Measurements from ENCODE around the gene LAMP1.
"Not testable (repeated sequence)": the region's sequence is repeated elsewhere in the genome, so short reads cannot be mapped to it uniquely, and the experiment has no call there.

LAMP1 gene

DNA sequence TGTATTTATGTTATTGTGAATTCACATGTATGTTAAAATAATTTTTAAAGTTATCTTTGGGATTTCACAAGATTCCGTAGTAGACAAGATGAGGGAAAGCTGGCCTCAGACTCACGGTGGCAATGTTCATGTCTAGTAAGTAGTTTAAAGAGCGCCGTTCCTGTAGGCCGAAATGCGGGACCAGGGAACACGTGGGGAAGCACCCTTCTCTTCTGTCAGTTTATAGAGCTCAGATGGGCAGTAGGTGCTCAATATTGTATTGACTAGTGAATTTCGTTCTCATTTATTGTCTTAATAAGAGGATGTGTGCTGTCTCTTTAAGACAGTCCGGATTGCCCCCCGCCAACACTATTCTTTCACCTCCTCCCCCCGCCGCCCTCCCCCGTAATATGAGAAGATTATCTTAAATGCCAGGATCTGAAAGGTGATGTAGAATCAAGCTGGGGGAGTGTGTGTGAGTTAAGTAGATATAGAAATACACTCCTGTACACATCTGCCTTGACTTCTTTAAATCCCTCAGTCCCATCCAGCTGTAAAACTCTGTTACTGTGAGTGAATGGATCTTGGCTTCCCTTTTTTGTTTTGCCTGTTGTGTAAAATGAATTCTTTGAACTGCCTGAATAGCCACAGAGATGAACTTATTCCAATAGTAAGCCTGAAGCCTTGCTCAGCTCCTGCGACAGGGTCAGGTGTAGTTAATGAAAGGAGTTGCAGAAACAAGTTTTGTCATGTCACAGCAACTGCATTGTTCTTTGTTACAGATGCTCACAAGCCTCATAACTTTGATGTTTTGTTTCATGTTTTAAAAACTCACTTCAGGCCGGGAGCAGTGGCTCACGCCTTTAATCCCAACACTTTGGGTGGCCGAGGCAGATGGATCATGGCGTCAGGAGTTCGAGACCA lies 1.3 kb downstream of the LAMP1 start:
- DNase-seq: no peak

DNA sequence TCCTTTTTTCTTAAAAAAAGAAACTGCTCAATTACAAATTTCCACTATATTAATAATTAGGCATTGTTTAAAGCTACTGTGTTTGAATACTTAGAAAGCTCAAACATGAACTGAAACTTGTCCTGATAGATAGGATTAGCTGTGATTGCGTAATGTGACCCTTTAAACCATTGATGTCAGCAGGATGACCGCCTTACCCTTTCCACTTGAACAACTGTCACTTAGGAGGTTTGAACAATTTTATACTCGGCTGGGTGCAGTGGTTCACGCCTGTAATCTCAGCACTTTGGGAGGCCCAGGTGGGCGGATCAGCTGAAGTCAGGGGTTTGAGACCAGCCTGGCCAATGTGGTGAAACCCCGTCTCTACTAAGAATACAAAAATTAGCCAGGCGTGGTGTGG lies 2.9 kb downstream of the LAMP1 start:
- no peak for DNase-seq

GRCh38 chr13:113302986-113303385 lies 5.9 kb downstream of the LAMP1 start:
- no peak for DNase-seq

DNA sequence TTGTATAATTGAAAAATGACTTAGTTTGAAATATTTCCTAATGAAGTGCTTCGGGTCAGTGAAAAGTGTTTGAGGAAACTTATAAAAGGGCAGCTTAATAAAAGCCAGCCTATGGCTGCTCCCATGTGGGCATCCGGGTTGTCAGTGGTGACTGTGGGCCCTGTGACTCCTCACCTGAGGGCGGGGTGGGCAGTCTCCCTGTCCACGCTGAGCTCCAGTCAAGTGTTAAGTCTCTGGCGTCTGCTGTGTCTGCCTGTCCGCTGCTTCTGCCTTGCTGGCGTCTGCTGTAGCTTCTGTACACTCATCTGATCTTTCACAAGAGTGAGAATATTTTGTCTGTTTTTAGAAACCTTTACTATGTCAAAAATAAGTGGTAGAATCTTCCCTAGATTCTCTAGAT lies 7.1 kb downstream of the LAMP1 start:
- no peak for DNase-seq

GRCh38 chr13:113305208-113305607 lies 8.2 kb downstream of the LAMP1 start:
- no peak for DNase-seq

GRCh38 chr13:113307491-113307890 lies 10.5 kb downstream of the LAMP1 start:
- no peak for DNase-seq

- no peak for DNase-seq
Measured at GRCh38 chr13:113309473-113309872, 12.4 kb downstream of the LAMP1 start.

- DNase-seq: not testable (repeated sequence)
Measured at GRCh38 chr13:113314112-113314511, 17.1 kb downstream of the LAMP1 start.

- not testable (repeated sequence) for DNase-seq
Measured at GRCh38 chr13:113314895-113315470, 17.9 kb downstream of the LAMP1 start.

- no peak for DNase-seq
Measured at GRCh38 chr13:113315992-113316391, 19.0 kb downstream of the LAMP1 start.

DNA sequence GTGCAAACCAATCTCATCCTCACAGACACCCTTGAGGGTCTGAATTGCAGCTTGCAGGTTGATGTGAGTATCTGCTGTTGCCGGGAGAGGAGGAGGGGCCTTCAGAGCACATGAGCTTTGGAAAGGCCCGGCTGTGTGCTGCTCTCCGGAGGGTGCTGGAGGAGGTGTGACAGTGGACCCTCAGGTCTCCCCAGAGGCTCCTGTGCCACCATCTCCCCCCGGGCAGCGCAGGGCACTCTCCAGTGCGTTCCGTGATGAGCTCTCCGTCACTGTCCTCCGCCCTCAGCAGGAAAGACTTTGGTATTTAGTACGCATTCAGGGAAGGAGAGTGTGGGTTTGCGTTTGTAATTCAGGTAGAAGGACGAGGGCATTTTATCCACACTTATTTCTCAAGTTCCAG lies 20.0 kb downstream of the LAMP1 start:
- no peak for DNase-seq

DNA sequence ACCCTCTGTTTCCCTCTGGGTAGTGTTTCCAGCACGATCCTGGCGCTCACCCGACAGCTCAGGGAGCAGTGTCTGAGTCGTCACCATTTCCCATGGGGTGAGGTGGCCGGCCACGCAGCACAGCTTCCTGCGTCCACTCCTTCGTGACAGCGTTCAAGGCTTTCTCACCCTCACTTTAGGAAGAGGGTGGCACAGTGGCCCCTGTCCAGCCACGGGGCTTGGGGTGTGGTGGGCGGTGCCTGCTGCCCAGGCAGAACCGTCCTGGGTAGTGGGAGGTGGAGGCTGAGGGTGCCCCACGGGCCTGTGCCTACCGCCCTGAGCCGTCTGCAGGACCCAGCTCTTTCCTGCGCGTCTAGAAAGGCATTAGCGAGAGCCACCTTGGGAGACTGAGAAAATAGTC lies 21.9 kb downstream of the LAMP1 start:
- no peak for DNase-seq

GRCh38 chr13:113319371-113319770 lies 22.3 kb downstream of the LAMP1 start:
- DNase-seq: no peak

DNA sequence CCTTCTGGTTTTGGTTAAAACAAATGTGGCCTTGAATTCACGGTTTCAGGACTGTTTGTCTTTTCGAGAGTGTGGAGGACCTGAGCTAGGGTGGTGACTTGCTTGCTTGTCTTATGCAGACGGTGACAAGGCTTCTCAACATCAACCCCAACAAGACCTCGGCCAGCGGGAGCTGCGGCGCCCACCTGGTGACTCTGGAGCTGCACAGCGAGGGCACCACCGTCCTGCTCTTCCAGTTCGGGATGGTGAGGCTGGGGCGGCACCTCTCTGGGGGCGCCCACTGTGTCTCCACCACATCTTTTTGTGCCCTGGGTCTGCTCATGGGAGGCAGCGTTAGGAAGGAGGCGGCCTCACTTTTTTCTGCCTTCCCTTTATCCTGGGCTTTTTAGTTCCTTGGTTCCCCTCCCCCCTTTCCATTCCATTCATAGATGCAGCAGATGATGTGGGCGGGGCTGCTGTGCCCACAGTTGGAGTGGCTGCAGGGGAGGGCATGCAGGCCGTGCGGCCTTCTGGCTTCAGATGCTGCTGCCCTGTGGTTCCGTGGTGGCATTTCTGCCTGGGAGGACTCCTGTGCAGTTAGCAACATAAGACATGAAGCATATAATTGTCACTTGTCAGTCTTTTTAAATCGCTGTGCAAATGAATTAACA lies 23.3 kb downstream of the LAMP1 start:
- no peak for DNase-seq

- no peak for DNase-seq
Measured at GRCh38 chr13:113321546-113321945, 24.5 kb downstream of the LAMP1 start.

GRCh38 chr13:113322043-113322461 lies 25.0 kb downstream of the LAMP1 start:
- no peak for DNase-seq

- DNase-seq: no peak
Measured at GRCh38 chr13:113322890-113323651, 26.0 kb downstream of the LAMP1 start.

DNA sequence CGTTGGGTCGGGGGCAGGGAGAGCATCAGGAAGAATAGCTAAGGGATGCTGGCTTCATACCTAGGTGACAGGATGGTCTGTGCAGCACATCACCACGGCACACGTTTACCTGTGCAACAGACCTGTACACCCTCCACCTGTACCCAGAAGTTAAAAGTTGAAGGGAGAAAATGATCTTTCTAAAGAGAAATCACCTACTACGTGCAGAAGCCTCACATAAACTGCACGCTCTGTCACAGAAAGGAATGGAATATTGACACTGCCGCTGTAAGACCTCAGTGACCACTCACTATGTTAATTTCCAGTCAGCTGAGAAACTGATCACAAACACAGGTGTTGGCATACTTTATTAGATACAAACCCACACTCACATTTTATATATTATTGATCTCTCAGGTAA lies 26.8 kb downstream of the LAMP1 start:
- no peak for DNase-seq

GRCh38 chr13:113324398-113324797 lies 27.4 kb downstream of the LAMP1 start:
- no peak for DNase-seq

GRCh38 chr13:113325779-113326178 lies 28.7 kb downstream of the LAMP1 start:
- DNase-seq: no peak

GRCh38 chr13:113327391-113327765 lies 30.3 kb downstream of the LAMP1 start:
- DNase-seq: no peak

DNA sequence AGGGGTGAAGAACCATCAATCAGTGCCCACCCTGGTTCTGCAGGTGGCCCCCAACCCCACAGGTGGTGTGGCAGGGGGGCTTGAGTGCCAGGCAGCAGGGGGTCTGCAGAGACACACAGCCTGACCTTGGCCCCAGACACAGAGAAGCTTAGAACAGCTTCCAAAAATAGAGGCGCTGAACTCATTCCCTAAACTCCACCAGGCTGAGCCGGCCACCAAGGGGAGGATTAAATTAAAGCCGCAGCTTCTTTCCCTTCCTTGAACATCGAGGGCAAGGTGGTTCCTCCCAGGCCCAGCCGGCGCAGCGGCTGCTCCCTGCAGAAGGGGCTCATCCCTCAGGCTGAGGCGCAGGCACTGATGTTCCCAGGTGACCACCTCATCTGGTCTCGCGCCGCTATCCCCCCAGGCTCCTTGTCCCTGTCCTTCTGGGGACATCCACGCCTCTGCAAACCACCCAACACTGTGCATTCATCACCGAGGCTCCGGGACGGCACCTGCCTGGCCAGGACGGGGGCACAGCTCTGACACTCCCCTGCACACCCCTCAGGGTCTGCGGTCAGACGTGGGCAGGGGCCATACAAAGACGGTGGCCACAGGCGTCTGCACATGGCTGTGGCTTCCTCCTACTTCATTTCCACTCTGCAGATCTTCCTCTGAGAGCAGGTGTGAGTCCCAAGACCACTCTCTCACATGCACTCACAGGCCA lies 30.9 kb downstream of the LAMP1 start:
- DNase-seq: no peak

GRCh38 chr13:113328851-113329250 lies 31.8 kb downstream of the LAMP1 start:
- DNase-seq: no peak

Measured in COR-L47 (cell line).